Measurements from ENCODE around the gene SH3RF3. TPM values are rescaled to one million over a fixed set of nuclear protein-coding genes. Genes with fewer than 3 reads are reported as not detected.

Gene SH3RF3
- total and polyA plus RNA-seq, 10 of the 15 experiments (the other 5 are each of a cell fraction or from before 2014, with no cell fraction given) = 0.08 to 8.8 (median 2.3) TPM

- no peak for TF ChIP-seq DPF2 (IDR thresholded peaks at IDR 0.05)
- no peak for TF ChIP-seq JUND (IDR thresholded peaks at IDR 0.05; ENCODE audit: low read depth, low read length)
- no peak for TF ChIP-seq CREB1 (IDR thresholded peaks at IDR 0.05; ENCODE audit: low read depth)
- no peak for TF ChIP-seq NR2C2 (IDR thresholded peaks at IDR 0.05; ENCODE audit: borderline replicate concordance, control insufficient read depth, insufficient read length, low read depth)
- TF ChIP-seq KLF5 (IDR thresholded peaks at IDR 0.05; ENCODE audit: partially characterized antibody) = no peak
- no peak for TF ChIP-seq E2F4 (IDR thresholded peaks at IDR 0.05; ENCODE audit: low read depth, low read length)
- TF ChIP-seq BHLHE40 (IDR thresholded peaks at IDR 0.05; ENCODE audit: borderline replicate concordance in 1 of 2, low read depth in 2 of 2, low read length in 1 of 2) = no peak
- no peak for TF ChIP-seq RCOR1 (conservative IDR thresholded peaks at IDR 0.05; ENCODE audit: low read depth, low read length)
- no peak for TF ChIP-seq KAT2A (conservative IDR thresholded peaks at IDR 0.05; ENCODE audit: control insufficient read depth, low read depth, low read length)
- Histone ChIP-seq H3K4me2 (ENCODE audit: control insufficient read depth, insufficient read depth) (no peak overlapping the region), H3K4me3 (no peak overlapping the region), H4K20me1 (ENCODE audit: control insufficient read depth, insufficient read depth) (no peaks in the 10 kb centered on the region), H3K79me2 (ENCODE audit: control insufficient read depth, insufficient read depth, low read length) (no peaks in the 10 kb centered on the region), H3K27ac (ENCODE audit: control insufficient read depth, insufficient read depth) (no peak overlapping the region), H3K4me1 (ENCODE audit: control insufficient read depth, insufficient read depth, low read length) (no peaks in the 10 kb centered on the region), H2AFZ (ENCODE audit: control insufficient read depth, low read depth, low read length) (no peak overlapping the region), H3K27me3 (replicated peaks in 1 of 2; ENCODE audit: control insufficient read depth in 2 of 2, insufficient read depth in 2 of 2, low read length in 1 of 2) (peaks cover 0 to 2% of the 10 kb centered on the region in 2 experiments; a peak in 2 of 4 replicates), H3K9ac (ENCODE audit: control insufficient read depth, insufficient read depth, low read length) (no peak overlapping the region), H3K9me3 (replicated peaks; ENCODE audit: control insufficient read depth, insufficient read depth, low read length) (no peaks in the 10 kb centered on the region), H3K36me3 (ENCODE audit: control insufficient read depth in 2 of 2, insufficient read depth in 2 of 2, low read length in 1 of 2) (no peaks in the 10 kb centered on the region)
- DNase-seq (ENCODE audit: low read depth, low spot score) (no peak), FAIRE-seq (no peak), ATAC-seq (no peak)
- SMC1A ChIA-PET (ENCODE audit: uncharacterized antibody, unreplicated experiment) = no interaction called here
- in situ Hi-C loops (cut with MboI) (no loop called here), intact Hi-C loops (cut with micrococcal nuclease; ENCODE audit: unreplicated experiment) (no loop called here)
- 24% methylated on average over 6 of the region's 6 CpGs for WGBS (ENCODE audit: insufficient coverage, insufficient replicate concordance, low lambda C conversion rate, missing lambda C conversion rate)
- RAD21 ChIA-PET (ENCODE audit: unreplicated experiment) = no interaction called here
- CTCF ChIA-PET = interaction anchor here (2.3 kb wide), 1 partner anchor 10 kb away, joined by 4 read pairs; no protein-coding TSS in a partner anchor
- no TSS peak for BruUV-seq (replicated peaks)
- POLR2A ChIA-PET = no interaction called here
These were observed 49.4 kb upstream of the SH3RF3 start for GRCh38 chr2:109079590-109079989.

All from GM12878 (cell line).